Esophagus mucosa (tissue), 1 donor: ENCODE data around the gene OSBPL9. TPM values are rescaled to one million over a fixed set of nuclear protein-coding genes. Genes with fewer than 3 reads are reported as not detected.
A peak's percentile ranks its signal among the peaks of the same experiment; 100 is the strongest.
"Not testable (repeated sequence)": the region's sequence is repeated elsewhere in the genome, so short reads cannot be mapped to it uniquely, and the experiment has no call there.

Experiments used
- ATAC-seq: fragments of 200-7000 bp; cut with Tn5 transposase; one replicate; pipeline ENCODE4 v1.9.1; 2020
- total RNA-seq: library from RNA; stranded (reverse); gene quantifications from one replicate; pipeline ENCODE4 v1.2.4, GENCODE V29; 2023
- donor health status: DM: yes; HTN: yes; CAD: no.

The OSBPL9 gene
- total RNA-seq, 1 donor from 2014 or later = 32.5 TPM

DNA sequence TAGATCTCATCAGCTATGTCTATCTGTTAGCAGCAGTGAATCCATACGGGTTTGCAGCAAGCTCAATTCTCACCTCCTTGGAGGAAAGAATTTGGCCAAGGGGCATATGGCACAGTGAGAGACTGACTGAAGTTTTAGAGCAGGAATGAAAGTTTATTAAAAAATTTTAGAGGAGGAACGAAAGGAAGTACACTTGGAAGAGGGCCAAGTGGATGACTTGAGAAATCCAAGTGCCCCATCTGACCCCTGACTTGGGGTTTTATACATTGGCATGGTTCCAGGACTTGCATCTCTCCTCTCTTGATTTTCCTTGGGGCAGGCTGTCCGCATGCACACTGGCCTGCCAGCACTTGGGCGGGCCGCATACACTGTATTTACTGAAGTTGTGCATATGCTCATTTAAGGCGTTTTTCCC, 9.2 kb upstream of the OSBPL9 start:
- ATAC-seq = no peak

DNA sequence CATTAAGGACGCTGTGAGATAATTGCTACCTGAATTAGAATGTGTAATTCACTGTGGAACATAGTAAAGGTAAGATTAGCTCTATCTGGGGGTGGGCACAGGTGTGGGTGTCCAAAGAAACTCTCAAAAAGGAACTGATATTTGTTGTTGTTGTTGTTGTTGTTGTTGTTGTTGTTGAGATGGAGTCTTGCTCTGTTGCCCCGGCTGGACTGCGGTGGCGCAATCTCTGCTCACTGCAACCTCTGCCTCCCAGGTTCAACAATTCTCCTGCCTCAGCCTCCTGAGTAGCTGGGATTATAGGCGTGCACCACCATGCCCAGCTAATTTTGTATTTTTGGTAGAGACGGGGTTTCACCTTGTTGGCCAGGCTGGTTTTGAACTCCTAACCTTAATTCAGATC, 6.8 kb upstream of the OSBPL9 start:
- not testable (repeated sequence) for ATAC-seq

DNA sequence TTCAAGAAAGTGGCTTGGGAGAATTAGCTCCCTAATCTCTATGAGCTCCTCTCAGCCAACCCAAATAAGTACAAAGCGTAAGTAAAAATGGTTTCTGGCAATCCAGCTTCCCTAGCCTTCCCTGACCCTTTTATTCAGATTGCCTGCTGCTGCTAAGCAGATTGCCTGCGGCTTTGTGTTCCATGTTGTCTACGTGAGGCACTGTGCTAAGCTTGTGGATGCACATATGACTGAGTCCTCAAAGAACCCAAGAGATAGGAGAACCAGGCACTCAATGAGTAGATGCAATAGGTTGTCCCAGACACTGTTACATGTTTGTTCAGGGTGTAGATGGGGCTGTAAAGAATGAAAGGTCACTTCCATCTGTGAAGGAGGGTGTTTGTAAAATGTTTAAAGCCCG, 6.3 kb upstream of the OSBPL9 start:
- no peak for ATAC-seq

DNA sequence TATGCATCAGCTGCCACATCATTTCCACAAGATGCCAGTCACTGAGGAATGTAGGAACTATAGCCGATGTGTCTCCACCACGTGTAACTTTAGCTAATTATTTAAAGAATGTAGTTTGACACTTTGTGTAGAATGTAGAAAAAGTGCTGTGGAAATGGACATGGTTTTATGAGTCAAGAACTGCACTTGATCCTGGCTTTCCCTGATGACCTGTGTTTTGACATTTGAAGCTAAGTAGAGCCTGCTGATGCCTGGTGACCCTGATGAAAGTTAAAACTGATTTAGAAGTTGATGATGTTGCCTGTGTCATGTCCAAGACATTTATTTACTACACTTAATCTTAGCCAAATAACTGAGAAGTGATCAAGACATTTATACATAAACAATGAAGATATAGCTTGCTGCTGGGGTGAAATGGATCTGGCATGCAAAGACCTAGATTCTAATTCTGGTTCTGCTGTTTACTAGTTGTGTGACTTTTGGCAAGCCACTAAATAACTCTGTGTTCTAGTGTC, 4.4 kb upstream of the OSBPL9 start:
- ATAC-seq = no peak

DNA sequence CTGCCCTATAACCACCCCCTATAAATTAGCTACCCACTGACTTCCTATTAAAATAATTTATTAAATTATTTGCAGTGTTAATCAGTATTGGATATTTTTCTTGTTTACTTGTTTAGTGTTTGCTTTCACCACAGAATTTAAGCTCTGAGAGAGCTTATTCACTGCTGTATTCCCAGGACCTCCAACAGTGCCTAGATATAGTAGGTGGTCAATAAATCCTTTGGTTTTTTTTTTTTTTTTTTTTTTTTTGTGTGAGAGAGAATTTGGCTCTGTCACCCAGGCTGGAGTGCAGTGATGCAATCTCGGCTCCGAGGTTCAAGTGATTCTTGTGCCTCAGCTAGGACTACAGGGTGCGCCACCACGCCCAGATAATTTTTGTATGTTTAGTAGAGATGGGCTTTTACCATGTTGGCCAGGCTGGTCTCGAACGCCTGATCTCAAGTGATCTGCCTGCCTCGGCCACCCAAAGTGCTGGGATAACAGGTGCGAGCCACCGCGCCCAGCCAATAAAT, 1.1 kb upstream of the OSBPL9 start:
- ATAC-seq = no peak

DNA sequence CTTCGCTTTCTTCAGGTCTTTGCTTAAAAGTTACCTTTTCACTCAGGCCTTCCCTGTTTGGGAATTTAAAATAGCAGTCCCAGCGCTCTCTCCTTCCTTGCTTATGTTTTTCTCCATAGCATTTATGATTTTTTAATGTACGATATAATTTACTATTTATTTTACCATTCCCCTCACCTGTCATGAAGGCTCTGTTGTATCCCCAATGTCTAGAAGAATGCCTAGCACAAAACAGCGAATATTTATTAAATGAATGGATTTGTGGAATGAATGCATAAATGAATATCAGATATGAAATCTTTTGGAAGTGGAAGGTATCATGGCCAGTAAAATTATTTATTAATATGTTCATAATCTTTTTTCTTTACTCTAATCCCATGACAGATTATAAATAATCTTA, 402 bp upstream of the OSBPL9 start:
- no peak for ATAC-seq

DNA sequence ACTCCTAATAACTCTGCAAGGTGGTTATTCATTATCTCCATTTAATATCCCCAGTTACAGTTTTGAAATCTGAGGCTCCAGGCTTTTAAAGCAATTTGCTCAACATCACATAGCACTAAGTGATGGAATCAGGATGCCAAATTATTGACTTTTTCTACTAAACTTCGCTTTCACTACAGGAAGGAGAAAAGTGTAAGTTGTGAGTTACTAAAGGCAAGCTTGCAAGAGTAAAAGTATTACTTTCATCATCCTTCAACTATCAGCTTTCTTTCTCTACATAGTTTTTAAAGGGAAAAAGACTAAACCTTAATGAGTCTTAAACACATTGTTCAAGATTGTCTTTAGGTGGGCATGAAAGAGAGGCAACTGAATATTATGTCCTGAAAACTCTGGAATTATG, 1.8 kb downstream of the OSBPL9 start:
- no peak for ATAC-seq

DNA sequence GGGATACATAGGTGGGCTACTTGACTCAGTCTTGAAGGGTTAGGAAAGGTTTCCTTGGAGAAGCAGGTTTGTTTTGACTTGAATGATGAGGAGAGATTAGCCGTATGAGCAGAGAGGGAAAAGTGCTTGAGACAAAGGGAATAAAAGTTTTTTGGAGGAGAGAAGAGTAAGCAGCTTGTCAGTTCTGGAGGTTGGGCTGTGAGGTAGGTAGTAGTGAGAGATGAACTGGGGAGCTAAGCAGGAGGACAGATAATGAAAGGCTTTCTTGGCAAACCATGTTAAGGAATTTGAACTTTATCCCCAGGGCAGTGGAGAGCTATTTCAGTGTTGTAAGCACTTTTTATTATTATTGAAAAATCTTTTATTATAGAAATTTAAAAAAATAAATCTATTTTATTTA, 3.6 kb downstream of the OSBPL9 start:
- no peak for ATAC-seq

DNA sequence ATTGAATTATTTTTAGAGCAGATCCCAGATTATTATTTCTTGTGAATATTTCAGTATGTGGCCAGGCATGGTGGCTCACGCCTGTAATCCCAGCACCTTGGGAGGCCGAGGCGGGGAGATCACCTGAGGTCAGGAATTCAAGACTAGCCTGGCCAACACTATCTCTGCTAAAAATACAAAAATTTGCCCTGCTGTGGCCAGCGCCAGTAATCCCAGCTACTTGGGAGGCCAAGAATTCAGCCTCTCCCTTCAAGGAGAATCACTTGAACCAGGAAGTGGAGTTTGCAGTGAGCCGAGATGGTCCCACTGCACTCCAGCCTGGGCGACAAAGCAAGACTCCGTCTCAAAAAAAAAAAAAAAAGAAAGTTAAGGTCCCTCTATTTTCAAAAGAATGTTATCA, 4.3 kb downstream of the OSBPL9 start:
- no peak for ATAC-seq

DNA sequence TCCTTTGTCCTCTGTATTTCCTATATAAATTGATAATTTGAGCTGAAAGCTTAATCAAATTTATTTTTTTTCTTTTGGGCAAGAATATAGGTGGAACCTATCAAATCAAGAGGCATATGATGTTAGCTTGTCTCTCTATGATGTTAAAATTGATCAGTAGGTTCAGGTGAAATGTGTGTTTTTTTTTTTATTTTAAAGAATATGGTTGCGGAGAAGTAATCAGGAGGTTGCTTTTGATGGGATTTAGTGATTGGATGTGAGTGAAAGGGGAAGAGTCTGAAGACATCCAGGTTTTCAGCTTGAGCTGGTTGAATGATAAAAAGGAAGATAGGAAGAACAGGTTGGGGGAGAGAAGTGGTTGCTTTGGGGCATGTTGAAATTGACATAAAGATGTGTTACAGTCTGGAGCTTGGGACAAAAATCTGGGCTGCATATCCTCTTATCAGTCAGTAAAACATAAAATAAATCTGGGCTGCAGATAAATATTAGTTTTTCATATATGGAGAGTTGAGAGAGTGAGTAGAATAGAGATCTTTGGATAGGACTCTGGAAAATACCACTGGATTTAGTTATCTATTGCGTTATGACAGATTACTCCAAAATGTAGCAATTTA, 5.1 kb downstream of the OSBPL9 start:
- no peak for ATAC-seq

DNA sequence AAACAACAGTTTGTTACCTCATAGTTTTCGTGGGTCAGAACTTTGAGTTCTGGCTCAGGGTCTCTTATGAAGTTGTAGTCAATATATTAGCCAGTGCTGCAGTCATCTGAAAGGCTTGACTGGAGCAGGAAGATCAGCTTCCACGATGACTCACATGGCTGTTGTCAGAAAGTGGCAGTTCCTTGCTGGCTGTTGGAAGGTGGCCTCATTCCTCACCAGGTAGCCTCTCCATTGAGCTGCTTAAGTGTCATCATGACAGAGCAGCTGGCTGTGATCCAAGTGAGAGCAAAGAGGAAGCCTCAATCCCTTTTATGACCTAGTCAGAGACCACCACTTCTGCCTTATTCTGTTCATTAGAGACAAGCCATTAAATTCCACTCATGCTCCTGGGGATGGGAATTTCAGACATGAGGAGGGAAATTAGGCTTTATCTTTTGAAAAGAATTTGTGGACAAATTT, 5.6 kb downstream of the OSBPL9 start:
- ATAC-seq = peak; percentile 95

DNA sequence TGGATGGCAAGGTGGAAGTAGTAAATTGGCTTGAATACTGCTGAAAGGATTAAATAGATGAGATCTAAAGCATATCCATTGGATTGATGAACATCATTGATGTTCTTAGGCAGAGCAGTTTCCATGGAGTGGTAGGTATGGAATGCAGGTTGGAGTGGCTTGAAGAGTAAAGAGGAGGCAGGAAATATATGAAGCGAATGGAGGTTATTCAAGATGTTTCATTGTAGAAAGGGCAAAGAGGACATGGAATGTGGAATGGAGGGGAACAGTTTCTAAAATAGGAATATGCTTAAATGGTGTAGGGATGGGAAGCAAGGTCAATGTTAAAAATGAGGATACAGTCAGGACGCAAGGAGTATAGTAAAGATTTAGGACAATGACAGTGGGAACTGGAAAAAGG, 6.1 kb downstream of the OSBPL9 start:
- ATAC-seq = no peak

DNA sequence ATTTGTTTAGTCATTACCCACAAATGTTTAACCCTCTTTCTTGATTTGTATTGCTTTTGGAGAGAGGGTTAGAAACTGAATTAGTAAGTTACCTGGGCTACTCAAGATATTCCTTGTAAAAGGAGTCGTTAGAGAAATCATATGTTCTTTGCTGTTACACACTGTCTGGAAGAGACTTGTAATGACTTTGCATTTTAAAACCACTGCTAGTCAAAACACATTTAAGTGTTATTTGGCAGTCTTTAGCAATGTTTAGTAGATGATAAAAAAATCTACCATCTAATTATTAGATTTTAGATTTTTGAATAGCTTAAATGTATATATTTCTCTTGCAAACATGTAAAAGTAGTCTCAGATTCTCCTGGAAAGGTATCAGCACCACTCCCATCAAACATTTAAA, 6.6 kb downstream of the OSBPL9 start:
- no peak for ATAC-seq

DNA sequence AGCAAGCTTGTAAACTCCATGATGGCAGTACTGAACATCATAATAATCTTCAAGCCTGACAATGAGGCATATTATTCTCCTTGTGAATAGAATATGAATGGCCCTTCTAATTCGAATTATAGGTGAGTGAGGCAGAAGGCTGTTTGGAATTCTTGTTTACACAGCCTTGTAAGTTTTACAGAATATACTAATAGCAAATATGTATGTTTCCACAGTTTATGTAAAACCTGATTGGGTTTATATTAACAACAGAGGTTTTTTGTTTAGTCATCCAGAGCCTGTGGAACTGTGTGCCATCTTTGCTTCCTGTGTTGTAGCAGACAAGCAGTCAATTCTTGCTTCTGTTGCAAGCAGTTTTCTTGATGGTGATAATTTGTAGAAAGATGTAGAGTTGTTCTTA, 8.0 kb downstream of the OSBPL9 start:
- ATAC-seq = no peak

DNA sequence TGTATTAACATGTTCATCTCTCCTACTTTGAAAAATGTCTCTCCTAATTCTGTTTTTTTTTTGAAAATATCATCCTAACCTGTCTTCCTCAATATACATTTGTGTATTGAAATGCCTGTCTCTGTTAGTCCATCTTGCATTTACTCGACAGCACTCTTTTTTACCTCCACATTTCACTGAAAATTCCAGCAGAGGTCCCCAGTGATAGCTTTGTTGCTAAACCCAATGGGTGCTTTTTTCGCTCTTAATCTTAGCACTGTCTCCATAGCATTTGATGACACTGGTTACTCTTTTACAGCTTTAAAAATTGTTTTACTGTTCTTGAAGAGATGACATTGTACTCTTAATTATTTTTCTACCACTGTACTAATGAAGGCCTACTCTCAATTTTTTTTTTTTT, 10.8 kb downstream of the OSBPL9 start:
- ATAC-seq = peak; percentile 54

DNA sequence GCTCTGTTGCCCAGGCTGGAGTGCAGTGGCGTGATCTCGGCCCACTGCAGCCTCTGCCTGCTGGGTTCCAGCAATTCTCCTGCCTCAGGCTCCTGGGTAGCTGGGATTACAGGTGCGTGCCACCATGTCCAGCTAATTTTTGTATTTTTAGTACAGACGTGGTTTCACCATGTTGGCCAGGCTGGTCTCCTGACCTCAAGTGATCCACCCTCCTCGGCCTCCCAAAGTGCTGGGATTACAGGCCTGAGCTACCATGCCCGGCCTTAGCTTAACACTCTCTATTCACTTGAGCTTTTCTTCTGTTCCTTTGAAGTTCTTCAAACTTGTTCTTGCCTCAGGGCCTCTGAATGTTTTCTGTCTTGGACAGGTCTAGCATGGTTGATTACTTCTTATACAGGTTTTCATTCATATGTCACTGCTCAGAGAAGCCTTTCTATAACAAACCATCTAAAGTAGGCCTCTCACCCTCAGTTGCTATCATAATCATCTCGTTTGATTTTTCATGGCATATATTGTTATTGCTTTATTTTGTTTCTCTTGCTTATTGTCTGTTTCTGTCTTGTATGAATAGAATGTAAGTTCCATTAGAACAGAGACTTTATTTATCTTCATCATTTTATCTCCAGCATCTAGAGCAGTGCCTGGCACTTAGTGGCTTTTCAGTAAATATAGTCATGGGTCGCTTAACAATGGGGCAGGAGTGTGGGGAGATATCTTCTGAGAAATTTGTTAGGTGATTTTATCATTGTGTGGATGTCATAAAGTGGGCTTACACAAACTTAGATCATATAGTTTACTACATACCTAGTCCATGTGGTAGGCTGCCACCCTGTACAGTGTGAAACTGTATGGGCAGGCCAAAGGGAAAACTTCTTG, 12.1 kb downstream of the OSBPL9 start:
- ATAC-seq = peak; percentile 84

DNA sequence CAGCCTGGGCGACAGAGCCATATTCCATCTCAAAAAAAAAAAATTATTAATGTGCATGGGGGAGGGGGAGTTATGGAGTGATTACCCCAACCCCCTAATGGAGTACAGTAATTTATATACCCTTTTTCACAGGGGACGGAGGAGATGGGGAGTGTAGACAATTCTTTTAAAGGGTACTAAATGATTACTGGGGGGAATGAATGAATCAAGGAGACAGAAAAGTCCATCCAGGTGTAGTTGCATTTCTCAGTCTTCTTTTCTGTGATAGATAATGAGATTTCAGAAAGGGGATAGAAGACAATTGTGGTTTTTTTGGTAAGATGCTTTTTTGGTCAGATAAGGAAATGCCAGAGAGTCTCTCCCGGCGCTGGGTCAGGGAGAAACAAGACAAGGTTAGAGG, 13.0 kb downstream of the OSBPL9 start:
- ATAC-seq = no peak

DNA sequence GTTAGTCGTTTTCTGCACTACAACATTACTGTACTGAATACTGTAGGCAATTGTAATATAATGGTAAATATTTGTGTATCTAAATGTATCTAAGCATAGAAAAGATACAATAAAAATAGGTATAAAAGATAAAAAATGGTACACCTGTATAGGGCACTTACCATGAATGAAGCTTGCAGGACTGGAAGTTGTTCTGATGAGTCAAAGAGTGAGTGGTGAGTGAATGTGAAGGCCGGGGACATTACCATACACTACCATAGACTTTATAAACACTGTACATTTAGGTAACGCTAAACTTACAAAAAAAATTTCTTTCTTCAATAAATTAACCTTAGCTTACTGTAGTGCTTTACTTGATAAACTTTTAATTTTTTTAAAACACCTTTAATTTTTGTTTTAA, 13.5 kb downstream of the OSBPL9 start:
- no peak for ATAC-seq

DNA sequence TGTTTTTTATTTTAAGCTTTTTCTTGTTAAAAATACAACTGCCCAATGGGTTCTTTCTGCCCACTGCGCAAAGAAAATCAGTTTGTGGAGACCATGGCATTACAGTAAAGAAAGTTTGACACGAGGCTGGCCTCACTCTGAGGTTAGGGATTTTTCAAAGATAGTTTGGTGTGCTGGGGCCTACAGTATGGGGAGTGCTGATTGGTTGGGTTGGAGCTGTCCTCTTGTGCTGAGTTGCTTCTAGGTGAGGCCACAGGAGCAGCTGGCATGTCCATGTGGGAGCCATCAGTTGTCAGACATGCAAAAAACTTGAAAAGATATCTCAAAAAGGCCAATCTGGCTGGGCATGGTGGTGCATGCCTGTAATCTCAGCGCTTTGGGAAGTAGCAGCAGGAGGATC, 14.0 kb downstream of the OSBPL9 start:
- ATAC-seq = no peak

DNA sequence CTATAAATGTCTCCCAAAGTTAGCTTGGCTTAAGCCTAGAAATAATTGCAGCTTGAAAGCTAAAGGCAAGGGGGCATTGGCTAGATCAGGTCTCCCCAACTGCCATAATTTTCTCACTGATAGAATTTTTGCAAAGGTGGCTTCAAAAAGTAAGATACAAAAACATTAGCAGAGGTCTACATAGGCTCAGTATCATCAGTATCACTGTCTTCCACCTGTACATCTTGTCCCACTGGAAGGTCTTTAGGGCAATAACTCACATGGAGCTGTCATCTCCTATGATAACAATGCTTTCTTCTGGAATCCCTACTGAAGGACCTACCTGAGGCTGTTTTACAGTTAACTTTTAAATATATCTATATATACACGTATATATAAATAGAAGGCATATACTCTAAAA, 14.9 kb downstream of the OSBPL9 start:
- no peak for ATAC-seq

DNA sequence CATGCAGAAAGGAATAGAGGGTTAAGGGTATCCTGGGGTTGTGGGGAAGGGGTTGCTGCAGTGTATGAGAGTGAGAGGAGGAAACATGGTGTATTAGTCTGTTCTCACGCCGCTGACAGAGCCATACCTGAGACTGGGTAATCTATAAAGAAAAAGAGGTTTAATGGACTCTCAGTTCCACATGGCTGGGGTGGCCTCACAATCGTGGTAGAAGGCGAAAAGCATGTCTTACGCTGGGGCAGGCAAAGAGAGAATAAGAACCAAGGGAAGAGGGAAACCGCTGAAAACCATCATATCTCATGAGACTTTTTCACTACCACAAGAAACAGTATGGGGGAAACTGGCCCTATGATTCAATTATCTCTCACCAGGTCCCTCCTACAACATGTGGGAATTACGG, 17.7 kb downstream of the OSBPL9 start:
- no peak for ATAC-seq

DNA sequence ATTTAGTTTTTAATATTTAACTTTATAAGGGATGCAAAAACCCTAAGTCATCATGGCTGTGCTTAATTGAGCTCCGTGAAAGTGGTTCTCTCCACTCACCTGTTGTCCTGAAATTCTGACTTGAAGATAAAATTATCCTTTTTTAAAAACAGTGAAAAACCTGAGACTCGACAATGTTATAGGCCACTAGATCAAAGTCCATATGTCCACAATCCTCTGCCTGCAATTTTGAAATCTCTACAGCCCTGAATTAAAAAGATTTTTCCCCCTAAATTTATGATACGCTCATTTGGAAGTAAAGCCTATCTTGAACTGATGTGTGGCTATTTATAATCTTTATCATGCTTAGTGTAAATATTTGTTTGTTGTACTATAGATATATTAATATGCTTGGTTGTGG, 18.7 kb downstream of the OSBPL9 start:
- no peak for ATAC-seq

DNA sequence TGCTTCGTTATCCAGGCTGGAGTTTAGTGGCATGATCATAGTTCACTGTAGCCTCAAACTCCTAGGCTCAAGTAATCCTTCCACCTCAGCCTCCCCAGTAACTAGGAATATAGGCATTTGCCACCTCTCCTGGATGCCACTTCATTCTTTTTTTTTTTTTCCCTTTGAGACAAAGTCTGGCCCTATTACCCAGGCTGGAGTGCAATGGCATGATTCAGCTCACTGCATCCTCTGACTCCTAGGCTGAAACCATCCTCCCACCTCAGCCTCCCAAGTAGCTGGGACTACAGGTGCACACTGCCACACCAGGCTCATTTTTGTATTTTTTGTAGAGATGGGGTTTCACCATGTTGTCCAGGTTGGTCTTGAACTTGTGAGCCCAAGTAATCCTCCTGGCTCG, 19.3 kb downstream of the OSBPL9 start:
- no peak for ATAC-seq
